Thymus (tissue), 11 donors: ENCODE measurements around the gene PLEKHG3. TPM values are rescaled to one million over a fixed set of nuclear protein-coding genes. Genes with fewer than 3 reads are reported as not detected.

Source experiments
- DNase-seq, 9 donors: peaks; one replicate each; pipeline ENCODE4 v3.0.0-alpha.2; 2013; ENCODE audit warnings: low spot score in 9 of 9, low read depth in 6 of 9, missing footprints in 1 of 9
- H3K27ac ChIP-seq, 2 donors: one replicate each; pipeline ENCODE4 v1.5.1; 2013; ENCODE audit warnings: control low read depth in 1 of 2, low read depth in 1 of 2, low read length in 1 of 2, mild to moderate bottlenecking in 1 of 2, moderate library complexity in 1 of 2
- H3K27me3 ChIP-seq, 2 donors: one replicate each; pipeline ENCODE4 v1.5.1; 2013; ENCODE audit warnings: low read length in 1 of 2; ENCODE audit not compliant: control insufficient read depth in 2 of 2, insufficient read depth in 1 of 2
- H3K36me3 ChIP-seq, 2 donors: one replicate each; pipeline ENCODE4 v1.5.1; 2013; ENCODE audit warnings: low read length in 1 of 2, mild to moderate bottlenecking in 1 of 2, moderate library complexity in 1 of 2; ENCODE audit not compliant: control insufficient read depth in 2 of 2, insufficient read depth in 2 of 2
- H3K4me1 ChIP-seq, 2 donors: one replicate each; pipeline ENCODE4 v1.5.1; 2013; ENCODE audit warnings: low read length in 2 of 2; ENCODE audit not compliant: control insufficient read depth in 2 of 2, insufficient read depth in 2 of 2
- H3K4me3 ChIP-seq, 2 donors: one replicate each; pipeline ENCODE4 v1.5.1; 2013; ENCODE audit warnings: low read length in 2 of 2, control low read depth in 1 of 2, mild to moderate bottlenecking in 1 of 2
- H3K9me3 ChIP-seq, 2 donors: one replicate each; pipeline ENCODE4 v1.5.1; 2013; ENCODE audit warnings: low read length in 1 of 2, mild to moderate bottlenecking in 1 of 2; ENCODE audit not compliant: control insufficient read depth in 2 of 2, insufficient read depth in 1 of 2
- WGBS: extraction: QIAGEN DNeasy Blood & Tissue Kit; methylation state at CpG from one replicate; pipeline ENCODE4 v1.1.7; 2013; 5-methylcytosine and 5-hydroxymethylcytosine counted together
- polyA plus RNA-seq: library from polyadenylated mRNA; stranded (reverse); fragments of 200-250 nt; gene quantifications from one replicate; pipeline ENCODE4 v1.2.3, GENCODE V29; 2013
- total RNA-seq: library from RNA; stranded (reverse); fragments of 120-200 nt; gene quantifications from one replicate; pipeline ENCODE4 v1.2.4, GENCODE V29; 2013
- donor health status: healthy.

Gene PLEKHG3
- total and polyA plus RNA-seq, 2 donors: 7.7 to 8.5 TPM

DNA sequence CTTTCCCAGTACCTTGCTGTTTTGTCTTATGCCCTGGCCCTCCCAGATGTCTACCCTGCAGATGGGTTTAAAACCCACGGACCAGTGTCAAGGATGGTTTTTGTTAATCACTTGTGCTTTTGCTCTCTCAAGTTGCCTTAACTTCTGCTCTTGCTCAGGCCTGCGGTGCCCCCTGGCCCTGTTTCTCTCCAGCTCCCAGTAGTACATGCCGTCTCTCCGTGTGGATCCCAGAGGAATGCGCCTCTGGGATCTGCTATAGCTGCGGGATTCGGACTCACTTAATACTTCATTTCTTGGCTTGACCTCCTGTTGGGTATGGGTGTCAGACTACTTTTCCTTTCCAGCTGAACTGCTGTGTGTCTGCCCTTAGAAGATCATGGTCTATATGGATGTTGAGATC lies 14.5 kb downstream of the PLEKHG3 start:
- H3K27ac ChIP-seq: no peak overlapping the region
- no peaks in the 10 kb centered on the region for H3K36me3 ChIP-seq
- no peaks in the 10 kb centered on the region for H3K27me3 ChIP-seq
- peaks cover 1 to 3% of the 10 kb centered on the region in 2 donors for H3K9me3 ChIP-seq
- no peak for DNase-seq
- H3K4me3 ChIP-seq: no peak overlapping the region
- 98% methylated on average over 7 of the region's 7 CpGs for WGBS
- H3K4me1 ChIP-seq: peaks cover 0 to 50% of the 10 kb centered on the region in 2 donors

DNA sequence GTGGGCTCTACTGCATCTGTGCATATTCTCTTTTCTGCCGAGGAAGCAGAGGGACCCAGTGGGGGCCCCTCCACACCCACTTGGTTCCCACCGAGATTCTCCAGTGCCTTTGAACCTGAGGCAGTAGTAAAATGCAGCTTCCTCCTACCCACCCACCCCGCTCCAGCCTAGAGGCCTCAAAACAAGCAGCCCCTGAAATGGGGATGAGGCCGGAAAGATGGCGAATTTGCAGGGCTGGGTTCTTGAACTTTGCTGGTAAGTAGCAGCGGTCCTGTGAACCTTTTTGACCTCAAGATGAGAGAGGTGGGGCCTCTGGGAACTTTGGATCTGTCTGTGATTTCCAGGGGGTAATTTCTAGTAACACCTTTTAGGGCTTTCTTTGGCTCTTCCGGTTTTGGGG lies 15.4 kb downstream of the PLEKHG3 start:
- no peaks in the 10 kb centered on the region for H3K36me3 ChIP-seq
- no peak for DNase-seq
- no peak overlapping the region for H3K4me3 ChIP-seq
- H3K27me3 ChIP-seq: no peaks in the 10 kb centered on the region
- H3K27ac ChIP-seq: no peak overlapping the region
- H3K9me3 ChIP-seq: peaks cover 0 to under 1% of the 10 kb centered on the region in 2 donors
- WGBS: 94% methylated on average over 7 of the region's 7 CpGs
- peaks cover 0 to 53% of the 10 kb centered on the region in 2 donors for H3K4me1 ChIP-seq

DNA sequence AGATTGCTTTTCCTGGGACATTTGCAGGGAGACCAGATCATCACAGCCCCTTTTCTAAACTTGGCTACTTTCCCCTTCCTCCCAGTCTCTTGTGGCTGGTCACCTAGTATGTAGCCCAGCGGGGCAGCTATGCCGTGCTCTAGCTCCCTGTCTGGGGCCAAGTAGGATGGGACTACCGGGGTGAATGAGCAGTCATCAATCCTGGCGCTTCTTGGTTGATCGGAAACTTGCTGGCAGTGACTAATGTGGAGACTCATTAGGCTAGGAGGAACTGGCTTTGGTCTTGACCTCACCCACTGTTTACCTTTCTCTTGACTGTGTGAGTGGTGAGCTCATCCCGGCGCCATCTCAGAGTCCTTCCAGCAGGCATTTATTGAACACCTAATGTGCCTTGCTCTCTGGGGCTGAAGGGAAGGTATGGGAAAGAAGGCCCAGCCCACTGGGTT lies 15.9 kb downstream of the PLEKHG3 start:
- WGBS: 95% methylated on average over 7 of the region's 7 CpGs
- Histone ChIP-seq H3K9me3 (no peaks in the 10 kb centered on the region), H3K27me3 (no peaks in the 10 kb centered on the region), H3K4me3 (no peak overlapping the region), H3K27ac (no peak overlapping the region), H3K4me1 (peaks cover 0 to 53% of the 10 kb centered on the region in 2 donors), H3K36me3 (no peaks in the 10 kb centered on the region)
- DNase-seq: no peak

DNA sequence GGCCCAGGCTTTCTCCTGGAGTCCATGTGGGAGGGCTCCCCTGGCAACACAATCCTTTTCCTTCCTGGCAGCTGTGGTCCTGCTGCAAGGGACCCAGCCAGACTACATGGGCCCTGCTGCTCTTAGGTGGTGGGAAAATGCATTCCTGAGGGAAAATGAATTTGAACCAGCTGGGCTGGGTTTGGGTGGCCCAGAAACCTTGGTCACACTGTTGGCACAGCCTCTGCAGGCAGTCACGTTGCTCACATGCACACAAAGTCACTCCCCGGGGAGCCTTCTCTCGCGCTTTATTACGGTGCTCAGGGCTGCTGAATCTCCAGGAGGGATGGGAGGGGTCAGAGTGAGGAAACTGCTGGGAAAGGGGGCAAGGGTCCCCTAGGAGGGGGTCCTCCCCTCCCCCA lies 17.2 kb downstream of the PLEKHG3 start:
- Histone ChIP-seq H3K4me3 (no peak overlapping the region), H3K27me3 (no peaks in the 10 kb centered on the region), H3K9me3 (no peaks in the 10 kb centered on the region), H3K36me3 (no peaks in the 10 kb centered on the region), H3K27ac (peak overlapping the region in 1 of 2 donors; percentile 52), H3K4me1 (peaks cover 0 to 55% of the 10 kb centered on the region in 2 donors)
- no peak for DNase-seq
- WGBS: 80% methylated on average over 5 of the region's 5 CpGs

DNA sequence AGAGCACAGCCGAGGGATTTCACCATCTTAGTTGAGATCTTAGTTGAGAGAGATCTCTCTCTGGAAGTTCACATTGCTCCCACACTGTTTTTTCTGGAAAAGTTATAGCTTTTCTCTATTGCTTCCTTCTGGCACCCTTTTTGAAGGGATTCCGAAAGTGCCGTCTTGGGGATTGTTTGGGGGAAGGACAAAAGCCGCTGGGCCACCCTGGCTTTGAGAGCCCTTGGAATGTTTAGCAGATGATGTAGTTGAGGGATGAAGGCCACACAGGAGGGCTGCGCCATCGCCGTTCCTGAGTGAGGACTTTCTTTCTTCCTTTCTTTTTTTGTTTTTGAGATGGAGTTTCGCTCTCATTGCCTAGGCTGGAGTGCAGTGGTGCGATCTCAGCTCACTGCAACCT lies 17.7 kb downstream of the PLEKHG3 start:
- H3K4me3 ChIP-seq: no peak overlapping the region
- no peak for DNase-seq
- H3K36me3 ChIP-seq: no peaks in the 10 kb centered on the region
- peaks cover 0 to 50% of the 10 kb centered on the region in 2 donors for H3K4me1 ChIP-seq
- no peaks in the 10 kb centered on the region for H3K27me3 ChIP-seq
- H3K9me3 ChIP-seq: no peaks in the 10 kb centered on the region
- WGBS: 98% methylated on average over 9 of the region's 9 CpGs
- no peak overlapping the region for H3K27ac ChIP-seq

DNA sequence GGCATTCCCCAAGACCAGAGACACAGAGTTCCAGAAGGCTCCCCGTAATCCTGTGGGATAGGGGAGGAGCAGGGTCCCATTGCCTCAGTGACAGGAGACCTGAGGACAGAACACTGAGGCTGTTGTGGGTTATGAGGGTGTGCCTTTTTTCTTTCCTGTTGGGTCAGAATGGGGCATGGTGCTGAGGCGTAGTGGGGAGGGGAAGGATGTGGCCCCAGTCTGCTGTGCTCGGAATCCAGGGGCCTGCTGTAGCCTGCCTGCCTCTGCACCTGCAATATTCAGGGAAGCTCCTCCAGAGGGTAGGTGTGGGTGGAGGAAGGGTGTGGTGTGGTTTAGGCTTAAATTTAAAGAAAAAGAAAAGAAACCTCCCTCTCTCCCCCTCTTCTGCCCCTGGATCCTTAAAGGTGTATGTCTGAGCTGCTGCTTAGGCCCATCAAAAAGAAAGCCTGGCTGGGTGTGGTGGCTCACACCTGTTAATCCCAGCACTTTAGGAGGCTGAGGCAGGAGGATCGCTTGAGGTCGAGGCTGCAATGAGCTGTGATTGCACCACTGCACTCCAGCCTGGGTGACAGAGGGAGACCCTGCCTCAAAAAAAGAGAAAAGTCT lies 18.7 kb downstream of the PLEKHG3 start:
- Histone ChIP-seq H3K27me3 (no peaks in the 10 kb centered on the region), H3K36me3 (no peaks in the 10 kb centered on the region), H3K4me3 (no peak overlapping the region), H3K4me1 (peaks cover 0 to 41% of the 10 kb centered on the region in 2 donors), H3K27ac (peak overlapping the region; percentile 15 to 46), H3K9me3 (no peaks in the 10 kb centered on the region)
- DNase-seq: peak in 1 of 9 donors; percentile 42
- 54% methylated on average over 5 of the region's 5 CpGs for WGBS

DNA sequence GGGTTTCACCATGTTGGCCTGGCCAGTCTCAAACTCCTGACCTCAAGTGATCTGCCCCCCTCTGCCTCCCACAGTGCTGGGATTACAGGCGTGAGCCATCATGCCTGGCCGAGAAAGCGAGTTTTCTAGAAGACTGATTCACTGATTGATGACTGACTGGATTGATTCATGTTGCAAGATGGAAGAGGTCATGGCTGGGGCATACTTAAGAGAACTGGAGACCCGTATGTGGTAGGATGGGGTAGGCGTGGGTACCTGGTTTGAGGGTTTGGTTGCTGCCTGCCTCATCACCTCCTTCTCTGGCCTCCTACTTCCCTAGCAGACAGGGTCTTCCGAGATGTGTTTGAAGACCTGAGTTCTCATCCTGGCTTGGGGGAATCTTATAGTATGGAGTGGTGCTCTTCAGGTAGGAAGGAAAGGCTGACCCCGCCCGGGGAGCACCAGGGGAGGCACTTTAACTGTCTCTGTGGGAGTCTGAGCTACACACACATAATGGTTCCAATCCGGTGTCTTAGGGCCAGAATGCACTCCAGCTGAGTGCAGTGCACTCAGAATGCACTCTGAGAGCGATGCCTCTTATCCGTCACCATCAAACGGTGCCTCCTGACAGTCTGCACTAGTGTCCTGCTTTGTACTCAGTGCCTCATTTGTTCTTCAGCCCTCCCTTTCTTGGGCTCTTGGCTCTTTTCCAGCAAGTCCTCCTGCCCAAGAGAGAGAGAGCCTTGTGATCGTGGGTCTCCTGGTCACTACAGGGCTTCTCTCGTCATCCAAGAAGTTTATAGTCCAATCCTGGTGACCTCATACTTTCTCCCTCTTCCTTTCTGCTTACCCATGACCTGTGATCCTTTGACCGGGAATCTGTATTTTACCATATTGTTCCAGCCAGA lies 19.7 kb downstream of the PLEKHG3 start:
- no peak for DNase-seq
- no peak overlapping the region for H3K4me3 ChIP-seq
- 90% methylated on average over 15 of the region's 15 CpGs for WGBS
- H3K9me3 ChIP-seq: no peaks in the 10 kb centered on the region
- peaks cover 0 to 35% of the 10 kb centered on the region in 2 donors for H3K4me1 ChIP-seq
- no peaks in the 10 kb centered on the region for H3K27me3 ChIP-seq
- H3K36me3 ChIP-seq: no peaks in the 10 kb centered on the region
- H3K27ac ChIP-seq: no peak overlapping the region

DNA sequence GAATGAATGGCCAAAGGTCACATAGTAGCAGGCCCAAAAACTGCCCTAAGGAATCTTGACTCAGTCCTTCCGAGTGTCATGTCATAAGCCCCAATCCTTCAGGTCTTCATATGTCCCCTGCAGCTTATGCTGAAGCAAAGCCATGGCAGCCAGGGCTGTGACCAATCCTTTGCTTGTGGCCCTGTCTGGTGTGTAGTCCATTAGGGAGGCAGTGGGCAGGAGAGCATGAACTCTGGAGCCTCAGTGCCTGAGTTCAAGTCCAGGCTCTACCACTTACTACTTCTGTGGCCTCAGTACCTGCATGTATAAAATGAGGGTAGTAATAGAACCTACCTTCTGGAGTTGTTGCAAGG lies 20.3 kb downstream of the PLEKHG3 start:
- H3K27me3 ChIP-seq: no peaks in the 10 kb centered on the region
- H3K9me3 ChIP-seq: no peaks in the 10 kb centered on the region
- WGBS: 98% methylated on average over 1 of the region's 1 CpG
- H3K4me3 ChIP-seq: no peak overlapping the region
- no peak for DNase-seq
- peaks cover 0 to 31% of the 10 kb centered on the region in 2 donors for H3K4me1 ChIP-seq
- H3K27ac ChIP-seq: no peak overlapping the region
- H3K36me3 ChIP-seq: no peaks in the 10 kb centered on the region

DNA sequence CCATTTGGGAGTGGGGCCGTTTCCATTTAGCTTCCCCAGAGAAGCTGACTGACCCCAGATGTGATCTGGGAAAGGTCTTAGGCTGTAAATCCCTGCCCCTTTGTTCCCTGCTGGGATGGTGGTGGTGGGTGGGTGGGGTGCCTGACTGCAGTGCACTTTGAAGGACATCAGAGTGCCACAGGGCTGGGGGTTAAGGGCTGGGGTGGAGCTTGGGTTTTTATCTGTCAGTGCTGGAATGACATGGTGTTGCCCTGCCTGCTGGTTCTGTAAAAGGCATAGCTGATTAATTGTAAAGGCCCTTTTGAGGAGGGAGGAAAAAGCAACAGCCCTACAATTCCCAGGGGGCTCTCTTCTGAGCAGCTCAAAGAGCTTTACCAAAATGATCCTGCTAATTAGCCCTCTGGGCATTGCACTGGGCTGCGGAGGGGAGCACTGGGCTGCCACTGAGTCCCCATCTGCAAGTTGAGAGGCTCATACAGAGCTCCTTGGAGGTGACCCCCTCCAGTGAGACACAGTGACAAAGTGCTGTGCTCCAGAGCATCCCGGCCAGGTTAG lies 21.1 kb downstream of the PLEKHG3 start:
- Histone ChIP-seq H3K4me3 (no peak overlapping the region), H3K4me1 (peaks cover 0 to 29% of the 10 kb centered on the region in 2 donors), H3K27me3 (no peaks in the 10 kb centered on the region), H3K27ac (no peak overlapping the region), H3K9me3 (no peaks in the 10 kb centered on the region), H3K36me3 (no peaks in the 10 kb centered on the region)
- DNase-seq: no peak
- 94% methylated on average over 3 of the region's 3 CpGs for WGBS
